Endodermal cell (in vitro differentiated cells): ENCODE measurements around the gene SCLY. TPM values are rescaled to one million over a fixed set of nuclear protein-coding genes. Genes with fewer than 3 reads are reported as not detected.

Source experiments
- DNase-seq: peaks from one replicate; pipeline ENCODE4 v3.0.0-alpha.2; 2017
- H3K27ac ChIP-seq: 2 replicates; pipeline ENCODE4 v1.5.1; 2013; ENCODE audit warnings: mild to moderate bottlenecking, low read depth, low read length, moderate library complexity
- H3K27me3 ChIP-seq: 2 replicates; pipeline ENCODE4 v1.6.1; 2013; ENCODE audit warnings: mild to moderate bottlenecking, low read length, moderate library complexity; ENCODE audit not compliant: insufficient read depth, control insufficient read depth, poor library complexity, severe bottlenecking
- H3K36me3 ChIP-seq: 2 replicates; pipeline ENCODE4 v1.7.0; 2013; ENCODE audit warnings: mild to moderate bottlenecking, low read length, moderate library complexity; ENCODE audit not compliant: control insufficient read depth, insufficient read depth
- H3K4me1 ChIP-seq: one replicate; pipeline ENCODE4 v1.7.0; 2013; ENCODE audit warnings: low read length; ENCODE audit not compliant: control insufficient read depth, insufficient read depth
- H3K4me3 ChIP-seq: 2 replicates; pipeline ENCODE4 v1.5.1; 2013; ENCODE audit warnings: mild to moderate bottlenecking, low read length, moderate library complexity
- H3K9ac ChIP-seq: 2 replicates; pipeline ENCODE4 v1.6.1; 2013; ENCODE audit warnings: mild to moderate bottlenecking, low read length, moderate library complexity; ENCODE audit not compliant: poor library complexity, severe bottlenecking; ENCODE audit errors: extremely low read depth
- H3K9me3 ChIP-seq: 2 replicates; pipeline ENCODE4 v1.6.1; 2013; ENCODE audit warnings: mild to moderate bottlenecking, low read length, moderate library complexity; ENCODE audit not compliant: control insufficient read depth
- H3K27ac Mint-ChIP-seq: 2 replicates; pipeline ENCODE4 v1.8.0; 2020; ENCODE audit warnings: mixed read lengths
- H3K27me3 Mint-ChIP-seq: 2 replicates; pipeline ENCODE4 v1.8.0; 2021; ENCODE audit warnings: mild to moderate bottlenecking, mixed read lengths; ENCODE audit not compliant: insufficient read depth
- H3K36me3 Mint-ChIP-seq: 2 replicates; pipeline ENCODE4 v1.8.0; 2020; ENCODE audit warnings: low read depth, mixed read lengths
- H3K4me1 Mint-ChIP-seq: 2 replicates; pipeline ENCODE4 v1.8.0; 2020; ENCODE audit warnings: mixed read lengths
- H3K4me3 Mint-ChIP-seq: 2 replicates; pipeline ENCODE4 v1.8.0; 2020; ENCODE audit warnings: mild to moderate bottlenecking, moderate library complexity, mixed read lengths
- H3K9me3 Mint-ChIP-seq: 2 replicates; pipeline ENCODE4 v1.8.0; 2020; ENCODE audit warnings: mild to moderate bottlenecking, mixed read lengths
- WGBS, 2 experiments: methylation state at CpG; one replicate each; pipeline versions ENCODE4 v1.1.5 to v1.1.7; 2013; ENCODE audit warnings: missing lambda C conversion rate in 2 of 2, mixed read lengths in 1 of 2; ENCODE audit not compliant: insufficient coverage in 1 of 2, insufficient read length in 1 of 2; 5-methylcytosine and 5-hydroxymethylcytosine counted together
- total RNA-seq, 2 donors: library from RNA; stranded (reverse); fragmentation: NEBNext Ultra II Directional in 1 of 2; extraction: Animal tissue kit (Norgen Biotek cat#: 25700) in 1 of 2; gene quantifications; 2 replicates in 1 of 2; 3 replicates in 1 of 2; pipeline ENCODE4 v1.2.1, GENCODE V29; 2021
- TF ChIP-seq, protein P1 (sequence below): fragments of 200-600 bp; sonication (generic); conservative IDR thresholded peaks from 2 replicates; pipeline ENCODE4 v1.5.0; 2021; ENCODE audit warnings: antibody characterized with exemption, mild to moderate bottlenecking

Gene SCLY
- total RNA-seq, 2 donors from 2014 or later: 39.0 to 45.0 TPM

DNA sequence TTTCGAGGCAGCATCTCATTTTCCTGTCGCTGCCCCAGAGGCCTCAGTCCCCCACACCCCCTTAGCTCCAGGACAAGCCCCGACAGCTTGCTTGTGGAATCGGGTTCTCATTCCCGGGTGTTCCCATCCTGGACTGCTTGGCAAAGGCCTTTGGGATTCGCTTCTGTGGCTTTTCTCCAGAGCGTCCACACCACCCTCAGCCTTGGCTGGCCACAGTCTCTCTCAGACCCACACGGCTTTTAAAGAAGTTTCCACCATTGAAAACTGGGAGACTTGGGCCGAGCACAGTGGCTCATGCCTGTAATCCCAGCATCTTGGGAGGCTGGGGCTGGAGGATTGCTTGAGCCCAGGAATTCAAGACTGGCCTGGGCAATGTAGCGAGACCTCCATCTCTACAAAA is 42.1 kb downstream of the SCLY start:
- no peaks in the 10 kb centered on the region for H3K36me3 ChIP-seq

DNA sequence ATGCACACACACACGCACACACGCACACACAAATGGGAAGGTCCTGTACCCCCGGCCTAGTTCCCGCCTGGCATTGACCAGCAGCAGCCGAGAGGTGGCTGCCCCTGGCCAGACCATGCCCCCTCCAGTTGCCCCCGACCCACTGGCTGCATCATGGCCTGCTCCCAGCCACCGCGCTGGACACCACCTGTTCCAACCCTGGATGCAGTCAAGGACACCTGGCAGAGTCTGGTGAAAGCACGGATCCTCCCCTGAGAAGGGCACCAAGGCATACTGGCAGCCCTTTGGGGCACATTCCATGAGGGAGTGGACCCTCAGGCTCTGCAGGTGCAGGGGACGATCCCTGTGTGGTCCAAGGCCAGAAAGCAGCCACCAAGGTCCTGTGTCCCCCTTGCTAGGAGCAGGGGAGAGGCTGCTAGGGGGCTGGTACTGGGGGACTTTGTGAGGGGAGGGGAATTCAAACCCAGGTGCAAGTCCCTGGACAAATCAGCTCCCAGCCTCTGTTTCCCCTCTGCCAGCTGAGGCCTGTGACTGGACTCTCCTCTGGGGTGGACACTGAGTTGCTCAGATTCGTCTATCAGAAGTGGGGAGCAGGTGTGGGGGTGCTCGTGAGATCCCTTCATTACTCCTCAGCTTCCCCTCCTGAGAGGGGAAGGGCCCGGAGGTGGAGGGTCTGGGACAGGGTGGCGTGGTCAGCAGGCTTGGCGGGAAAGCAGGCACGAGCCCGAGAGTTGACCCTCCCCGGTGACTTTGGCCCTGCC is 42.8 kb downstream of the SCLY start:
- Histone ChIP-seq H3K9me3 (no peaks in the 10 kb centered on the region), H3K27ac (no peak overlapping the region), H3K4me1 (no peaks in the 10 kb centered on the region), H3K27me3 (no peaks in the 10 kb centered on the region), H3K36me3 (no peaks in the 10 kb centered on the region), H3K9ac (no peak overlapping the region), H3K4me3 (no peak overlapping the region)
- no peaks in the 10 kb centered on the region for H3K9me3 Mint-ChIP-seq
- H3K27me3 Mint-ChIP-seq: no peaks in the 10 kb centered on the region
- TF ChIP-seq, protein P1, sequence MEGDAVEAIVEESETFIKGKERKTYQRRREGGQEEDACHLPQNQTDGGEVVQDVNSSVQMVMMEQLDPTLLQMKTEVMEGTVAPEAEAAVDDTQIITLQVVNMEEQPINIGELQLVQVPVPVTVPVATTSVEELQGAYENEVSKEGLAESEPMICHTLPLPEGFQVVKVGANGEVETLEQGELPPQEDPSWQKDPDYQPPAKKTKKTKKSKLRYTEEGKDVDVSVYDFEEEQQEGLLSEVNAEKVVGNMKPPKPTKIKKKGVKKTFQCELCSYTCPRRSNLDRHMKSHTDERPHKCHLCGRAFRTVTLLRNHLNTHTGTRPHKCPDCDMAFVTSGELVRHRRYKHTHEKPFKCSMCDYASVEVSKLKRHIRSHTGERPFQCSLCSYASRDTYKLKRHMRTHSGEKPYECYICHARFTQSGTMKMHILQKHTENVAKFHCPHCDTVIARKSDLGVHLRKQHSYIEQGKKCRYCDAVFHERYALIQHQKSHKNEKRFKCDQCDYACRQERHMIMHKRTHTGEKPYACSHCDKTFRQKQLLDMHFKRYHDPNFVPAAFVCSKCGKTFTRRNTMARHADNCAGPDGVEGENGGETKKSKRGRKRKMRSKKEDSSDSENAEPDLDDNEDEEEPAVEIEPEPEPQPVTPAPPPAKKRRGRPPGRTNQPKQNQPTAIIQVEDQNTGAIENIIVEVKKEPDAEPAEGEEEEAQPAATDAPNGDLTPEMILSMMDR: no peak
- DNase-seq: peak; percentile 31
- H3K4me1 Mint-ChIP-seq: no peaks in the 10 kb centered on the region
- H3K4me3 Mint-ChIP-seq: no peak overlapping the region
- no peak overlapping the region for H3K27ac Mint-ChIP-seq
- 92% methylated on average over 7 to 18 of the region's 18 CpGs for WGBS, 2 experiments
- no peaks in the 10 kb centered on the region for H3K36me3 Mint-ChIP-seq

More for the DNA sequence above, 42.1 kb downstream of the SCLY start:
- Mint-ChIP-seq H3K4me3 (no peak overlapping the region), H3K27ac (no peak overlapping the region), H3K27me3 (no peaks in the 10 kb centered on the region), H3K36me3 (no peaks in the 10 kb centered on the region), H3K9me3 (no peaks in the 10 kb centered on the region), H3K4me1 (no peaks in the 10 kb centered on the region)
- DNase-seq: peak; percentile 30
- H3K4me1 ChIP-seq: no peaks in the 10 kb centered on the region
- no peak overlapping the region for H3K4me3 ChIP-seq
- TF ChIP-seq, protein P1: no peak
- no peak overlapping the region for H3K27ac ChIP-seq
- H3K27me3 ChIP-seq: no peaks in the 10 kb centered on the region
- no peaks in the 10 kb centered on the region for H3K9me3 ChIP-seq
- 89 to 100% methylated on average over 6 to 10 of the region's 10 CpGs for WGBS, 2 experiments
- H3K9ac ChIP-seq: no peak overlapping the region

- no peak overlapping the region for H3K27ac Mint-ChIP-seq
- Histone ChIP-seq H3K4me1 (no peaks in the 10 kb centered on the region), H3K36me3 (no peaks in the 10 kb centered on the region), H3K27ac (no peak overlapping the region), H3K27me3 (no peaks in the 10 kb centered on the region), H3K9me3 (no peaks in the 10 kb centered on the region), H3K4me3 (no peak overlapping the region), H3K9ac (no peak overlapping the region)
- no peaks in the 10 kb centered on the region for H3K36me3 Mint-ChIP-seq
- H3K4me1 Mint-ChIP-seq: peaks cover 5% of the 10 kb centered on the region
- DNase-seq: peak; percentile 45
- no peaks in the 10 kb centered on the region for H3K9me3 Mint-ChIP-seq
- WGBS, 2 experiments: 88 to 98% methylated on average over 7 to 14 of the region's 14 CpGs
- H3K27me3 Mint-ChIP-seq: no peaks in the 10 kb centered on the region
- TF ChIP-seq, protein P1: no peak
- no peak overlapping the region for H3K4me3 Mint-ChIP-seq
Measured at GRCh38 chr2:238104226-238104690, 43.5 kb downstream of the SCLY start.
